ENCODE data around the gene GPR156. TPM values are rescaled to one million over a fixed set of nuclear protein-coding genes. Genes with fewer than 3 reads are reported as not detected.

GPR156 gene
- total and polyA plus RNA-seq, 2 of the 4 experiments (the other 2 are of a cell fraction): 0.09 to 0.18 TPM

GRCh38 chr3:120245386-120245785, 39.6 kb downstream of the GPR156 start:
- BruUV-seq (replicated peaks): no TSS peak
- Histone ChIP-seq H2AK5ac (ENCODE audit: low read depth, low read length) (no peak overlapping the region), H2BK20ac (ENCODE audit: low read depth, low read length) (no peak overlapping the region), H3K4me2 (ENCODE audit: low read depth, low read length) (no peak overlapping the region), H3K9me3 (ENCODE audit: control insufficient read depth, insufficient read depth, low read length) (no peaks in the 10 kb centered on the region), H3K9me1 (ENCODE audit: insufficient read depth, low read length) (no peaks in the 10 kb centered on the region), H3K18ac (ENCODE audit: low read depth, low read length) (no peak overlapping the region), H4K5ac (ENCODE audit: low read depth, low read length) (no peak overlapping the region), H3K56ac (ENCODE audit: extremely low read depth, insufficient read depth, low read length) (no peak overlapping the region), H2BK15ac (ENCODE audit: low read depth, low read length) (no peak overlapping the region), H2AK9ac (replicated peaks; ENCODE audit: low read depth, low read length, poor library complexity) (no peak overlapping the region), H2AFZ (replicated peaks; ENCODE audit: low read length, poor library complexity) (no peak overlapping the region), H4K8ac (ENCODE audit: low read depth in 2 of 2, low read length in 2 of 2) (no peak overlapping the region), H3K23ac (ENCODE audit: low read depth, low read length) (no peak overlapping the region), H2BK5ac (ENCODE audit: low read depth, low read length, poor library complexity, severe bottlenecking) (no peak overlapping the region), H3K4me3 (ENCODE audit: insufficient read depth, low read depth, low read length) (no peak overlapping the region), H4K20me1 (ENCODE audit: insufficient read depth, low read length) (no peaks in the 10 kb centered on the region), H2BK120ac (ENCODE audit: low read depth, low read length) (no peak overlapping the region), H4K91ac (ENCODE audit: insufficient read depth, low read depth, low read length) (no peak overlapping the region), H3K4me1 (ENCODE audit: control insufficient read depth, insufficient read depth, low read length) (no peaks in the 10 kb centered on the region; the same call in 1 of the 2 replicates), H3K9ac (ENCODE audit: low read depth, low read length) (no peak overlapping the region), H3K79me1 (ENCODE audit: low read depth in 1 of 2, low read length in 2 of 2) (no peaks in the 10 kb centered on the region), H3K14ac (replicated peaks; ENCODE audit: low read depth, low read length) (no peak overlapping the region), H3K4ac (ENCODE audit: low read depth, low read length) (no peak overlapping the region), H3K27ac (ENCODE audit: insufficient read depth, low read length) (no peak overlapping the region), H3K27me3 (ENCODE audit: control insufficient read depth, insufficient read depth, low read length) (peaks cover 12% of the 10 kb centered on the region), H3K36me3 (ENCODE audit: control insufficient read depth, insufficient read depth, low read length) (no peaks in the 10 kb centered on the region)
- intact Hi-C loops (cut with micrococcal nuclease): loop anchor here (2.0 to 5.0 kb wide), 3 partner anchors 102 to 552 kb away; partner anchors contain the start of gene LRRC58
- TF ChIP-seq RAD21 (IDR thresholded peaks at IDR 0.05; ENCODE audit: low read length) (no peak), MAZ (IDR thresholded peaks at IDR 0.05; ENCODE audit: borderline replicate concordance, low read depth, low read length) (no peak), SMC3 (IDR thresholded peaks at IDR 0.05; ENCODE audit: low read depth, low read length) (no peak), ELK1 (IDR thresholded peaks at IDR 0.05; ENCODE audit: borderline replicate concordance, low read depth, low read length) (no peak), CEBPB (IDR thresholded peaks at IDR 0.05; ENCODE audit: low read depth, low read length) (no peak), RCOR1 (IDR thresholded peaks at IDR 0.05; ENCODE audit: insufficient replicate concordance, low read length) (no peak), MXI1 (IDR thresholded peaks at IDR 0.05; ENCODE audit: borderline replicate concordance, low read depth, low read length) (no peak), RFX5 (IDR thresholded peaks at IDR 0.05; ENCODE audit: low read depth, low read length) (no peak), POLR2A (IDR thresholded peaks at IDR 0.05; ENCODE audit: low read depth, low read length) (no peak), BHLHE40 (IDR thresholded peaks at IDR 0.05; ENCODE audit: low read depth, low read length) (no peak), CTCF (conservative IDR thresholded peaks at IDR 0.05; ENCODE audit: low read depth, low read length) (no peak), NFE2L2 (IDR thresholded peaks at IDR 0.05; ENCODE audit: low read depth, low read length) (no peak), MAFK (IDR thresholded peaks at IDR 0.05; ENCODE audit: low read depth, low read length) (no peak), CHD1 (IDR thresholded peaks at IDR 0.05; ENCODE audit: low read depth, low read length) (no peak), FOS (IDR thresholded peaks at IDR 0.05; ENCODE audit: low read depth, low read length) (no peak)
- TF ChIP-seq, protein P1, sequence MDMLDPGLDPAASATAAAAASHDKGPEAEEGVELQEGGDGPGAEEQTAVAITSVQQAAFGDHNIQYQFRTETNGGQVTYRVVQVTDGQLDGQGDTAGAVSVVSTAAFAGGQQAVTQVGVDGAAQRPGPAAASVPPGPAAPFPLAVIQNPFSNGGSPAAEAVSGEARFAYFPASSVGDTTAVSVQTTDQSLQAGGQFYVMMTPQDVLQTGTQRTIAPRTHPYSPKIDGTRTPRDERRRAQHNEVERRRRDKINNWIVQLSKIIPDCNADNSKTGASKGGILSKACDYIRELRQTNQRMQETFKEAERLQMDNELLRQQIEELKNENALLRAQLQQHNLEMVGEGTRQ (IDR thresholded peaks at IDR 0.05; ENCODE audit: low read depth, low read length): no peak
- ChIA-PET CTCF (interaction anchor here (0.9 to 3.2 kb wide), 3 partner anchors 164 to 313 kb away, joined by 3 to 23 read pairs (median 22); no protein-coding TSS in a partner anchor), POLR2A (ENCODE audit: unreplicated experiment) (interaction anchor here (0.6 kb wide), 1 partner anchor 198 kb away, joined by 3 read pairs; no protein-coding TSS in a partner anchor)
- ATAC-seq (ENCODE audit: low read depth) (no peak), DNase-seq (no peak)
- dilution Hi-C loops (cut with HindIII; ENCODE audit: low sequenced_read_pairs, unreplicated experiment): no loop called here
- in situ Hi-C loops (cut with MboI; ENCODE audit: low sequenced_read_pairs): loop anchor here (10.0 kb wide), 1 partner anchor 549 kb away; no protein-coding TSS in a partner anchor
